HL-60 (cell line): Measurements from ENCODE around the gene NPNT.

Source experiments
- DNase-seq, 2 experiments: peaks; one replicate each; pipeline ENCODE4 v3.0.0-alpha.2; 2010 to 2020; ENCODE audit warnings: low read depth in 1 of 2, low spot score in 1 of 2
- H3K27ac ChIP-seq: fragments of 250-450 bp; sonication (Bioruptor Pico); replicated peaks from 2 replicates; pipeline ENCODE4 v1.5.1; 2020; ENCODE audit warnings: mild to moderate bottlenecking, moderate library complexity
- H3K27me3 ChIP-seq: fragments of 250-450 bp; sonication (Bioruptor Pico); 2 replicates; pipeline ENCODE4 v1.5.1; 2021; ENCODE audit warnings: mild to moderate bottlenecking, moderate library complexity; ENCODE audit not compliant: insufficient read depth, poor library complexity, severe bottlenecking
- H3K4me3 ChIP-seq: replicated peaks from 2 replicates; pipeline ENCODE4 v1.5.1; 2011; ENCODE audit warnings: mild to moderate bottlenecking, control low read depth, low read length; ENCODE audit not compliant: insufficient read depth
- GABPA ChIP-seq: IDR thresholded peaks from 2 replicates; pipeline ENCODE4 v1.6.1; 2012; ENCODE audit warnings: low read depth
- POLR2AphosphoS5 ChIP-seq: IDR thresholded peaks from 2 replicates; pipeline ENCODE4 v1.6.1; 2012; ENCODE audit warnings: low read depth
- SPI1 ChIP-seq: IDR thresholded peaks from 2 replicates; pipeline ENCODE4 v1.6.1; 2012; ENCODE audit warnings: low read depth, mild to moderate bottlenecking, borderline replicate concordance
- TF ChIP-seq, protein P1 (sequence below): IDR thresholded peaks from one replicate; pipeline ENCODE4 v1.5.1; 2011; ENCODE audit warnings: low read length, control low read depth, inconsistent platforms; ENCODE audit not compliant: insufficient read depth
- TF ChIP-seq, protein P2 (sequence below): IDR thresholded peaks from 2 replicates; pipeline ENCODE4 v1.6.1; 2012; ENCODE audit warnings: low read depth; ENCODE audit not compliant: insufficient replicate concordance

NPNT gene

DNA sequence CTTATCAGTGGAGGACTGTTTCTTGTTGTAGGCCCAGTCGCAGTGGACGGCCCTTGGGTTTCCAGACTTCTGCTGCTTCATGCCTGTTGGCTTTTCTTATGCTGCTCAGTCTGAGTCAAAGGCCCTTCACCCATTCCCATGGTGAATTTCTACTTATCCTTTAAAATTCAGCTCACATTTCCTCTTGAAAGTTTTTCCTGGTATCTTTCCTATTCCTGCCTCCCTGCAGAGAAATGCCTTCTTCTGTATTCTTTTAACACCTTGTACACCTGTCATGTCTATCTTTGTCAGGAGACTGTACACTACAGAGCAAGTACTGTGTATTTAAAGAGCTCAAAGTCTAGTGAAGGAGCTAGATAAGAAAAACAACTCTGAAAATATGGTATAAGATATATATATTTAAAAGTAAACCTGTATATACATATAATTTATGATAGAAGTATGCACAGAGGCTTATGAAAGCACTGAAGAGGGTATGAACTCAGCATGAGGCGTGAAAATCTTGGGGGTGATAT lies 22.0 kb downstream of the NPNT start:
- no peak for DNase-seq
- H3K4me3 ChIP-seq, result no peak overlapping the region
- TF ChIP-seq, protein P1, sequence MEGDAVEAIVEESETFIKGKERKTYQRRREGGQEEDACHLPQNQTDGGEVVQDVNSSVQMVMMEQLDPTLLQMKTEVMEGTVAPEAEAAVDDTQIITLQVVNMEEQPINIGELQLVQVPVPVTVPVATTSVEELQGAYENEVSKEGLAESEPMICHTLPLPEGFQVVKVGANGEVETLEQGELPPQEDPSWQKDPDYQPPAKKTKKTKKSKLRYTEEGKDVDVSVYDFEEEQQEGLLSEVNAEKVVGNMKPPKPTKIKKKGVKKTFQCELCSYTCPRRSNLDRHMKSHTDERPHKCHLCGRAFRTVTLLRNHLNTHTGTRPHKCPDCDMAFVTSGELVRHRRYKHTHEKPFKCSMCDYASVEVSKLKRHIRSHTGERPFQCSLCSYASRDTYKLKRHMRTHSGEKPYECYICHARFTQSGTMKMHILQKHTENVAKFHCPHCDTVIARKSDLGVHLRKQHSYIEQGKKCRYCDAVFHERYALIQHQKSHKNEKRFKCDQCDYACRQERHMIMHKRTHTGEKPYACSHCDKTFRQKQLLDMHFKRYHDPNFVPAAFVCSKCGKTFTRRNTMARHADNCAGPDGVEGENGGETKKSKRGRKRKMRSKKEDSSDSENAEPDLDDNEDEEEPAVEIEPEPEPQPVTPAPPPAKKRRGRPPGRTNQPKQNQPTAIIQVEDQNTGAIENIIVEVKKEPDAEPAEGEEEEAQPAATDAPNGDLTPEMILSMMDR, result no peak
- TF ChIP-seq, protein P2, sequence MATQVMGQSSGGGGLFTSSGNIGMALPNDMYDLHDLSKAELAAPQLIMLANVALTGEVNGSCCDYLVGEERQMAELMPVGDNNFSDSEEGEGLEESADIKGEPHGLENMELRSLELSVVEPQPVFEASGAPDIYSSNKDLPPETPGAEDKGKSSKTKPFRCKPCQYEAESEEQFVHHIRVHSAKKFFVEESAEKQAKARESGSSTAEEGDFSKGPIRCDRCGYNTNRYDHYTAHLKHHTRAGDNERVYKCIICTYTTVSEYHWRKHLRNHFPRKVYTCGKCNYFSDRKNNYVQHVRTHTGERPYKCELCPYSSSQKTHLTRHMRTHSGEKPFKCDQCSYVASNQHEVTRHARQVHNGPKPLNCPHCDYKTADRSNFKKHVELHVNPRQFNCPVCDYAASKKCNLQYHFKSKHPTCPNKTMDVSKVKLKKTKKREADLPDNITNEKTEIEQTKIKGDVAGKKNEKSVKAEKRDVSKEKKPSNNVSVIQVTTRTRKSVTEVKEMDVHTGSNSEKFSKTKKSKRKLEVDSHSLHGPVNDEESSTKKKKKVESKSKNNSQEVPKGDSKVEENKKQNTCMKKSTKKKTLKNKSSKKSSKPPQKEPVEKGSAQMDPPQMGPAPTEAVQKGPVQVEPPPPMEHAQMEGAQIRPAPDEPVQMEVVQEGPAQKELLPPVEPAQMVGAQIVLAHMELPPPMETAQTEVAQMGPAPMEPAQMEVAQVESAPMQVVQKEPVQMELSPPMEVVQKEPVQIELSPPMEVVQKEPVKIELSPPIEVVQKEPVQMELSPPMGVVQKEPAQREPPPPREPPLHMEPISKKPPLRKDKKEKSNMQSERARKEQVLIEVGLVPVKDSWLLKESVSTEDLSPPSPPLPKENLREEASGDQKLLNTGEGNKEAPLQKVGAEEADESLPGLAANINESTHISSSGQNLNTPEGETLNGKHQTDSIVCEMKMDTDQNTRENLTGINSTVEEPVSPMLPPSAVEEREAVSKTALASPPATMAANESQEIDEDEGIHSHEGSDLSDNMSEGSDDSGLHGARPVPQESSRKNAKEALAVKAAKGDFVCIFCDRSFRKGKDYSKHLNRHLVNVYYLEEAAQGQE, result no peak
- TF ChIP-seq GABPA (no peak), SPI1 (no peak), POLR2AphosphoS5 (no peak)
- peaks cover 2% of the 10 kb centered on the region for H3K27me3 ChIP-seq
- no peak overlapping the region for H3K27ac ChIP-seq

DNA sequence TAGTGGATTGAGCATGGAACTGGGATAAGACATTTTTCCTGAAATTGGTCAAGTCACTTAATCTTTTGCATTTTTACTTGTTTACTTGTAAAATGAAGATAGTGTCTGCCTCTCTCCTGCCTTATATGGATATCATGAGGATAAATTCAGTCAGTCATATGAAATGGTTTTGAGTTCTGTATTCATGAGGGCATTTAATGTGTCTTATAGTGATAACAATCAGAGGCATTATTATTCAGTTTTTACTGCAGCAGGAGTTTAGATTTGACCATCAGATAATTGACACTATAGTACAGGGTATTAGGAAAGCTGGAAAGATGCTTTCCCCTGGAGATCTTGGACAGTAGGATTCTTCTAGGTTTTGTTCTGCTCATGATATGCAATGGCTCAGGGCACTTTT lies 26.0 kb downstream of the NPNT start:
- Histone ChIP-seq H3K4me3 (no peak overlapping the region), H3K27ac (no peak overlapping the region), H3K27me3 (peaks cover 2% of the 10 kb centered on the region)
- DNase-seq, result no peak
- TF ChIP-seq, protein P2, result no peak
- TF ChIP-seq SPI1 (no peak), GABPA (no peak), POLR2AphosphoS5 (no peak)
- TF ChIP-seq, protein P1, result no peak

DNA sequence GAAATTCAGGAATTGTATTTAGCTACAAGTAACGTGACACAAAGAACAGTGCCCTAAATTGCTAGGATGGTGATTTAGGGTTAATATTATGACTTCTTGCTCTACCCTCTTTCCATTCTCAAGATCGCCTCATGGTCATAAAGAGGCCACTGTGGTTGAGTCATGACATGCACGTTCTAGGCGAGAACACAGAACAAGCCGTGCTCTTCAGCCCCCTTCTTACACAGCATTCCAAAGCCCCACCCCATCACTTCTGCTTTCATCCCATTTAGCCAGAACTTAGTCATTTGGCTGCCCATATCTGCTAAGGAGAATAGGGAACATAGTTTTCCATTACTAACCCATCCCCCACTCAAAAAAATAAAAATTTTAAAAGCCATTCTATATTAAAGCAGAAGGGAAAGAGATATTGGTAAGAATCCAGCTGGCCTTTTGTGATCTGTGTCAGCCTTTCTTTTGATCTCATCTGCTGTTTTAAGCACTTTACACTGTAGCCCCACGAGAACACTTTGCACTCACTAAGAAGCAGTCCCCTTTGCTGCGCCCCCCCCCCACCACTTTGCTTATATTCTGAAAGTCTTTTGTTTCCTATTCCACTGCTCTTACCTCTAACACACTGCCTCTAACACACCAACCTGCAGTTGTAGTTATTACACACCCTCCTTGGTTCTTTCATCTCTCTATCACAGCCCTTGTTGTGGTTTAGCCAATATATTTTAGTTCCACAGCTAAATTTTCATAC lies 28.4 kb downstream of the NPNT start:
- no peak for TF ChIP-seq POLR2AphosphoS5
- TF ChIP-seq SPI1, result no peak
- no peak for TF ChIP-seq GABPA
- TF ChIP-seq, protein P1, result no peak
- TF ChIP-seq, protein P2, result no peak
- no peak for DNase-seq
- no peak overlapping the region for H3K4me3 ChIP-seq
- no peak overlapping the region for H3K27ac ChIP-seq
- peaks cover 2% of the 10 kb centered on the region for H3K27me3 ChIP-seq
